Natural killer cell (primary cell): Measurements from ENCODE around the gene EFCAB9. TPM values are rescaled to one million over a fixed set of nuclear protein-coding genes. Genes with fewer than 3 reads are reported as not detected.

Source experiments
- ATAC-seq, 3 donors: fragments of 150-1000 bp in 2 of 3; fragments of 200-7000 bp in 1 of 3; cut with Tn5 transposase; 1 replicate in 1 of 3; 2 replicates in 2 of 3; pipeline ENCODE4 v1.10.0; 2021; ENCODE audit warnings: mild to moderate bottlenecking in 2 of 3, moderate library complexity in 2 of 3
- DNase-seq, 2 donors: peaks; one replicate each; pipeline versions ENCODE4 v3.0.0 to v3.0.0-alpha.2; 2013 to 2021; ENCODE audit warnings: mixed read lengths in 1 of 2
- H3K27ac ChIP-seq: one replicate; pipeline ENCODE4 v1.5.1; 2013; ENCODE audit warnings: mild to moderate bottlenecking, low read length
- H3K27me3 ChIP-seq: one replicate; pipeline ENCODE4 v1.6.1; 2013; ENCODE audit warnings: low read length; ENCODE audit not compliant: control insufficient read depth, insufficient read depth
- H3K36me3 ChIP-seq: one replicate; pipeline ENCODE4 v1.6.1; 2013; ENCODE audit warnings: low read length; ENCODE audit not compliant: control insufficient read depth, insufficient read depth
- H3K4me1 ChIP-seq: one replicate; pipeline ENCODE4 v1.6.1; 2013; ENCODE audit warnings: low read length; ENCODE audit not compliant: control insufficient read depth, insufficient read depth
- H3K4me3 ChIP-seq: one replicate; pipeline ENCODE4 v1.5.1; 2013; ENCODE audit warnings: low read length
- H3K9me3 ChIP-seq: one replicate; pipeline ENCODE4 v1.6.1; 2013; ENCODE audit warnings: low read length; ENCODE audit not compliant: control insufficient read depth, insufficient read depth
- H3K27ac Mint-ChIP-seq, 2 donors: one replicate each; pipeline ENCODE4 v1.8.0; 2022; ENCODE audit warnings: mild to moderate bottlenecking in 2 of 2, mixed read lengths in 2 of 2, moderate library complexity in 1 of 2
- H3K27me3 Mint-ChIP-seq, 2 donors: one replicate each; pipeline ENCODE4 v1.8.0; 2022; ENCODE audit warnings: low read depth in 2 of 2, mixed read lengths in 2 of 2
- H3K36me3 Mint-ChIP-seq: one replicate; pipeline ENCODE4 v1.8.0; 2022; ENCODE audit warnings: mixed read lengths
- H3K4me1 Mint-ChIP-seq, 2 donors: one replicate each; pipeline ENCODE4 v1.8.0; 2022; ENCODE audit warnings: mixed read lengths in 2 of 2
- H3K4me3 Mint-ChIP-seq: one replicate; pipeline ENCODE4 v1.8.0; 2022; ENCODE audit warnings: mild to moderate bottlenecking, moderate library complexity, mixed read lengths
- H3K9me3 Mint-ChIP-seq, 2 donors: one replicate each; pipeline ENCODE4 v1.8.0; 2022; ENCODE audit warnings: mixed read lengths in 2 of 2
- WGBS: methylation state at CpG from one replicate; pipeline ENCODE4 v1.1.7; 2013; ENCODE audit warnings: missing lambda C conversion rate; ENCODE audit not compliant: insufficient coverage; 5-methylcytosine and 5-hydroxymethylcytosine counted together
- intact Hi-C: fragments of 100-400 bp; cut with micrococcal nuclease; formaldehyde crosslinking; loops from one replicate; pipeline ENCODE4 v1.14.2; 2022
- total RNA-seq, 4 donors: library from RNA; stranded (reverse); fragments of 120-200 nt in 1 of 4; gene quantifications; one replicate each; pipeline versions ENCODE4 v1.2.3 to v1.2.4, GENCODE V29; 2013 to 2022
- TF ChIP-seq, protein P1 (sequence below): fragments of 200-600 bp; IDR thresholded peaks from one replicate; pipeline ENCODE4 v1.8.0; 2022; ENCODE audit warnings: antibody characterized with exemption

EFCAB9 gene
- total RNA-seq, result not detected
- not detected for total RNA-seq (2013)

DNA sequence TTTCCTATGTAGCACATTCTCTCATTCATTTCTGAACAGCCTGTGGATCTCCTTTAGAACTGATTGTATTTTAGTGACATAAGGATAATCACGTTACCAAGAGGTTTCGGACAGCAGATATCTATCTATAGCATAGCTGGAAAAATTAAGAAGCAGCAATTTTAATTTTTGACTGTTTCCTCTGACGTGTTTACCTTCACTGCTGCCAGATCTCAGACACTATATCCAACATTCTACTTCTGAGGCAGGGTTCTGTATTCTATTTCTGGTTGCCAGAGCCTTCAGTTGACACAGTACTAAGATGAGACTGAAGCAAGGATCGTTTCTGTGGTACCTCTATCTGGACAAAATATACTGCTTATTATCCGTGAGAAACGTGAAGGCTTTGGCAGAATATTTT lies at the start of gene EFCAB9:
Gene EFCAB9 (plus strand): TSS at position 301 of the 400 bp plus-strand sequence. CDS start 1 bp downstream, at position 302.
- no peak within 1 kb of the TSS for H3K4me3 Mint-ChIP-seq
- Histone ChIP-seq H3K4me1 (no peaks in the 10 kb centered on the region), H3K9me3 (no peaks in the 10 kb centered on the region), H3K27ac (no peak within 1 kb of the TSS), H3K4me3 (no peak within 1 kb of the TSS), H3K27me3 (no peaks in the 10 kb centered on the region), H3K36me3 (no peaks in the 10 kb centered on the region)
- no peaks in the 10 kb centered on the region for H3K9me3 Mint-ChIP-seq
- ATAC-seq (no peak), DNase-seq (no peak)
- no peaks in the 10 kb centered on the region for H3K4me1 Mint-ChIP-seq
- 83% methylated on average over 6 of the region's 6 CpGs for WGBS
- H3K27ac Mint-ChIP-seq, result no peak within 1 kb of the TSS
- H3K27me3 Mint-ChIP-seq, result peaks cover 0 to 7% of the 10 kb centered on the region in 2 donors
- TF ChIP-seq, protein P1, sequence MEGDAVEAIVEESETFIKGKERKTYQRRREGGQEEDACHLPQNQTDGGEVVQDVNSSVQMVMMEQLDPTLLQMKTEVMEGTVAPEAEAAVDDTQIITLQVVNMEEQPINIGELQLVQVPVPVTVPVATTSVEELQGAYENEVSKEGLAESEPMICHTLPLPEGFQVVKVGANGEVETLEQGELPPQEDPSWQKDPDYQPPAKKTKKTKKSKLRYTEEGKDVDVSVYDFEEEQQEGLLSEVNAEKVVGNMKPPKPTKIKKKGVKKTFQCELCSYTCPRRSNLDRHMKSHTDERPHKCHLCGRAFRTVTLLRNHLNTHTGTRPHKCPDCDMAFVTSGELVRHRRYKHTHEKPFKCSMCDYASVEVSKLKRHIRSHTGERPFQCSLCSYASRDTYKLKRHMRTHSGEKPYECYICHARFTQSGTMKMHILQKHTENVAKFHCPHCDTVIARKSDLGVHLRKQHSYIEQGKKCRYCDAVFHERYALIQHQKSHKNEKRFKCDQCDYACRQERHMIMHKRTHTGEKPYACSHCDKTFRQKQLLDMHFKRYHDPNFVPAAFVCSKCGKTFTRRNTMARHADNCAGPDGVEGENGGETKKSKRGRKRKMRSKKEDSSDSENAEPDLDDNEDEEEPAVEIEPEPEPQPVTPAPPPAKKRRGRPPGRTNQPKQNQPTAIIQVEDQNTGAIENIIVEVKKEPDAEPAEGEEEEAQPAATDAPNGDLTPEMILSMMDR, result no peak
- intact Hi-C loops, result no loop called here
- no peaks in the 10 kb centered on the region for H3K36me3 Mint-ChIP-seq

DNA sequence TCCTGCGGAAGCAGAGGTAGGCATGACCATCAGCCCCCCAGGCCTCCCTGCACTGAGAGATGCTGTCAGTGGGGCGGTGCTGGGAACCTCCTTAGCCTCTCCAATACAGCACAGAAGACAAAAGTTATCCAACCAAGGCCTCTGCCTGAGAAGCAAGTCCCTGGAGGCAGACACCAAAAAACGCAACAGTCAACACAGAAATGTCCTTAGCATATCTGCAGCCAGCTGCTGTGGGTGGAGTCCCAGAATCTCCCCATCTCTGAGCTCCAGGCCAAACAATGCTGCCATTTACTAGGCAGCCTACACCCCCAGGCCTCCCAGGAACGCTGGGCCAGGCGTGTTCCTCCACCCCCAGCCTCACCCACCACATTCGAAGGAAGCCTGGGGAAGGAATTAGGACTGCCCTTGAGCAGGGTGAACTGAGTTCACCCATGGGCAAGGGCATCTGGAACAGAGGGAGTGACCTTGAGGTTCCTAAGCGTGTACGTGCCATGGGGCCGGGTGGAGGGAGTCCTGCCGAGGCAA lies 49.6 kb upstream of the EFCAB9 start:
- intact Hi-C loops, result loop anchor here (2.0 kb wide), 1 partner anchor 18 kb away; no protein-coding TSS in a partner anchor
- H3K4me1 Mint-ChIP-seq, result peaks cover 85 to 93% of the 10 kb centered on the region in 2 donors
- Histone ChIP-seq H3K27me3 (no peaks in the 10 kb centered on the region), H3K4me1 (peaks cover 81% of the 10 kb centered on the region), H3K27ac (peak overlapping the region; percentile 28), H3K36me3 (peaks cover 39% of the 10 kb centered on the region), H3K4me3 (no peak overlapping the region), H3K9me3 (no peaks in the 10 kb centered on the region)
- H3K36me3 Mint-ChIP-seq, result no peaks in the 10 kb centered on the region
- no peak for DNase-seq
- ATAC-seq, result peak in 2 of 3 donors; percentile 26 to 31
- peak overlapping the region; percentile 57 for H3K4me3 Mint-ChIP-seq
- H3K27ac Mint-ChIP-seq, result peak overlapping the region; percentile 97 to 98
- 77% methylated on average over 10 of the region's 10 CpGs for WGBS
- H3K9me3 Mint-ChIP-seq, result no peaks in the 10 kb centered on the region
- H3K27me3 Mint-ChIP-seq, result no peaks in the 10 kb centered on the region
- TF ChIP-seq, protein P1, result no peak

DNA sequence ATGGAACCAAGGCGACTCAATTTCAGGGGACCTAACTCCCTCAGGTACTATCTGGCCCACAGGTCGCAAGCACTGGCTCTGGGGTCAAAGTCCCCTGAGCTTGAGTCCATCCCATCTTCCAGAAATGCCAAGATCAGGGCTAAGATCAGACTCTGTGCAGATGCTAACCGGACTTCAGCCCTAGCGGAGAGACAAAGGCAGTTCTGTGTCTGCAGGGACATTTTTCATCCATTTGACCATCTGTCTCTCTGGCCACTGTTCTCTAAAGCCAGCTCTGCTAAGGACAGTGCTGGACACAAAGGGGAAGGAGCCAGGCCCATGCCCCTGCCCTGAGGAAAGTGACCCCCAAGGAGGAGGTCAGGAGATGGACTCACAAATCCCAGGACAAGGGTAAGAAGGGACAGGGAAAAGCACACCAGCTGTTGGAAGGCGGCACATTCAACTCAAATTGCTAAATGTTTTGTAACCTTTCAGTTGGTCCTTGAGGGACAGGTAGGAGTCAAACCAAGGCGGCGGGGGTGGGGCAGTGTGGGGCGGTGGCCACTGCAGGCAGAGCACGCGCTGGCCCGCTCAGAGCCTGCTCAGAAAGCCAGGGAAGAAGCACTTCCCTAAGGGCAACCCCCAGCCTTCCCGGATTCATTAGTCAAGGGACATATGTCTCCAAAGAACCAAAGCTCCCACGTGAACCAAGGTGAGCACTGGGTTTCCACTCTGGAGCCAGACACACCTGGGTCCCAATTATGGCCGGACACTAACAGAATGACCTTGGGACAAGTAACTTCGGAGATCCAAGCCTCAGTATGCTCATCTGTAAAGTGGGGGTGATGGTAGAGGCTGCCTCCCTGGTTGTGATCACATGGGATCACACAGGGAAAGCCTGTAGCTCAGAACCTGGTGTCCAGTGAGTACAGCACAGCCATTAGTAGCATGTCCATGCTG lies 48.8 kb upstream of the EFCAB9 start:
- WGBS, result 93% methylated on average over 15 of the region's 15 CpGs
- H3K36me3 Mint-ChIP-seq, result no peaks in the 10 kb centered on the region

More for the DNA sequence above, 48.8 kb upstream of the EFCAB9 start:
- H3K27ac ChIP-seq, result peak overlapping the region; percentile 26
- no peak overlapping the region for H3K4me3 Mint-ChIP-seq
- H3K27me3 Mint-ChIP-seq, result no peaks in the 10 kb centered on the region
- no peaks in the 10 kb centered on the region for H3K9me3 ChIP-seq
- no peaks in the 10 kb centered on the region for H3K9me3 Mint-ChIP-seq
- no peak overlapping the region for H3K4me3 ChIP-seq
- H3K27ac Mint-ChIP-seq, result peak overlapping the region; percentile 97 to 98
- ATAC-seq (no peak), DNase-seq (no peak)
- H3K36me3 ChIP-seq, result peaks cover 42% of the 10 kb centered on the region
- no peaks in the 10 kb centered on the region for H3K27me3 ChIP-seq
- peaks cover 89% of the 10 kb centered on the region for H3K4me1 ChIP-seq
- TF ChIP-seq, protein P1, result no peak
- intact Hi-C loops, result loop anchor here (2.0 kb wide), 1 partner anchor 18 kb away; no protein-coding TSS in a partner anchor
- peaks cover 79 to 90% of the 10 kb centered on the region in 2 donors for H3K4me1 Mint-ChIP-seq
